ENCODE measurements around the gene SC5D.

DNA sequence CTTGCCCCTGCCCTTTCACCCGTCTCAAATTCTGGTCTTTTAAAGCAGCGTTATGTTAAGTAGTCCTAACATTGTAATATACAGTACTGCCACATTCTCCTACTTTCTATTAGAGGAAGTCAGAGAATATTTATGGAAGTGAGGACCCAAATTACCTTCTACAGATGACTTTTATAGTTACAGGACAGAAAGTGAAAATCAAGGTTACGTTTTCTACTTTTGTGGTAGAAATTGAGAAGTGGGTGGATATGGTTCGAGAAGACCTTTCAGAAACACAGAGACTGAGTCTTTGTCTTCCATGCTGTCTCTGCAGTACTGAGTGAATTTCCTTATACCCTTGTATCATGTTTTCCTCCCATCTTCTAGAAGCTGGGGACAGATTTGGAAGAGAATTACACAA lies 17.1 kb downstream of the SC5D start:
- TF ChIP-seq, protein P1, sequence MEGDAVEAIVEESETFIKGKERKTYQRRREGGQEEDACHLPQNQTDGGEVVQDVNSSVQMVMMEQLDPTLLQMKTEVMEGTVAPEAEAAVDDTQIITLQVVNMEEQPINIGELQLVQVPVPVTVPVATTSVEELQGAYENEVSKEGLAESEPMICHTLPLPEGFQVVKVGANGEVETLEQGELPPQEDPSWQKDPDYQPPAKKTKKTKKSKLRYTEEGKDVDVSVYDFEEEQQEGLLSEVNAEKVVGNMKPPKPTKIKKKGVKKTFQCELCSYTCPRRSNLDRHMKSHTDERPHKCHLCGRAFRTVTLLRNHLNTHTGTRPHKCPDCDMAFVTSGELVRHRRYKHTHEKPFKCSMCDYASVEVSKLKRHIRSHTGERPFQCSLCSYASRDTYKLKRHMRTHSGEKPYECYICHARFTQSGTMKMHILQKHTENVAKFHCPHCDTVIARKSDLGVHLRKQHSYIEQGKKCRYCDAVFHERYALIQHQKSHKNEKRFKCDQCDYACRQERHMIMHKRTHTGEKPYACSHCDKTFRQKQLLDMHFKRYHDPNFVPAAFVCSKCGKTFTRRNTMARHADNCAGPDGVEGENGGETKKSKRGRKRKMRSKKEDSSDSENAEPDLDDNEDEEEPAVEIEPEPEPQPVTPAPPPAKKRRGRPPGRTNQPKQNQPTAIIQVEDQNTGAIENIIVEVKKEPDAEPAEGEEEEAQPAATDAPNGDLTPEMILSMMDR (IDR thresholded peaks at IDR 0.05) = no peak
- TF ChIP-seq POLR2A (IDR thresholded peaks at IDR 0.05) = no peak
